HepG2 (cell line): ENCODE data around the gene C5orf15.
A peak's percentile ranks its signal among the peaks of the same experiment; 100 is the strongest.

ENCODE experiments used
- BHLHE40 ChIP-seq: IDR thresholded peaks from 2 replicates; pipeline ENCODE4 v1.6.1; 2011; ENCODE audit warnings: low read length, improper control_type of control experiment
- FOSL2 ChIP-seq: sonication (generic); formaldehyde crosslinking; IDR thresholded peaks from 2 replicates; pipeline ENCODE4 v1.4.0; 2020; ENCODE audit warnings: missing genetic modification reagents
- FOXK1 ChIP-seq: sonication (generic); formaldehyde crosslinking; IDR thresholded peaks from 2 replicates; pipeline ENCODE4 v1.4.0; 2020; ENCODE audit warnings: low read depth, missing genetic modification reagents, borderline replicate concordance
- FOXK2 ChIP-seq: fragments of 450-650 bp; IDR thresholded peaks from 2 replicates; pipeline ENCODE4 v1.6.1; 2016
- MTF1 ChIP-seq: sonication (generic); formaldehyde crosslinking; IDR thresholded peaks from 2 replicates; pipeline ENCODE4 v1.5.0; 2020; ENCODE audit warnings: missing genetic modification reagents
- PCBP1 ChIP-seq: fragments of 200-400 bp; formaldehyde crosslinking; IDR thresholded peaks from 2 replicates; pipeline ENCODE4 v1.6.1; 2017; ENCODE audit warnings: mild to moderate bottlenecking, low read depth, low read length, borderline replicate concordance
- POLR2AphosphoS5 ChIP-seq: IDR thresholded peaks from 2 replicates; pipeline ENCODE4 v1.6.1; 2012; ENCODE audit warnings: low read depth, low read length
- POLR2G ChIP-seq: fragments of 200-400 bp; formaldehyde crosslinking; IDR thresholded peaks from 2 replicates; pipeline ENCODE4 v1.6.1; 2018; ENCODE audit warnings: mild to moderate bottlenecking, low read depth, low read length, moderate library complexity
- SRF ChIP-seq: IDR thresholded peaks from 2 replicates; pipeline ENCODE4 v1.6.1; 2011; ENCODE audit warnings: mild to moderate bottlenecking, low read depth, low read length, moderate library complexity
- ZNF143 ChIP-seq: sonication (generic); formaldehyde crosslinking; IDR thresholded peaks from 2 replicates; pipeline ENCODE4 v1.4.0; 2020; ENCODE audit warnings: missing genetic modification reagents
- ZNF282 ChIP-seq: fragments of 450-650 bp; IDR thresholded peaks from 2 replicates; pipeline ENCODE4 v1.6.1; 2018; ENCODE audit not compliant: partially characterized antibody
- ZNF326 ChIP-seq: sonication (generic); formaldehyde crosslinking; IDR thresholded peaks from 2 replicates; pipeline ENCODE4 v1.4.0; 2020; ENCODE audit warnings: missing genetic modification reagents, borderline replicate concordance
- TF ChIP-seq, protein P1 (sequence below): sonication (generic); formaldehyde crosslinking; IDR thresholded peaks from 2 replicates; pipeline ENCODE4 v1.5.0; 2020; ENCODE audit warnings: mild to moderate bottlenecking, missing genetic modification reagents, moderate library complexity

GRCh38 chr5:133977161-133977787 is 8.8 kb upstream of the C5orf15 start:
- TF ChIP-seq FOXK2 (no peak), SRF (peak; percentile 87), ZNF143 (no peak), POLR2AphosphoS5 (no peak), ZNF326 (no peak), FOSL2 (CRISPR knock-in tag) (no peak), MTF1 (CRISPR knock-in tag) (no peak), BHLHE40 (no peak), ZNF282 (no peak), POLR2G (0 out of 2 replicates have a peak, but pooled peaks have one; percentile 45), PCBP1 (no peak), FOXK1 (no peak)
- TF ChIP-seq, protein P1, sequence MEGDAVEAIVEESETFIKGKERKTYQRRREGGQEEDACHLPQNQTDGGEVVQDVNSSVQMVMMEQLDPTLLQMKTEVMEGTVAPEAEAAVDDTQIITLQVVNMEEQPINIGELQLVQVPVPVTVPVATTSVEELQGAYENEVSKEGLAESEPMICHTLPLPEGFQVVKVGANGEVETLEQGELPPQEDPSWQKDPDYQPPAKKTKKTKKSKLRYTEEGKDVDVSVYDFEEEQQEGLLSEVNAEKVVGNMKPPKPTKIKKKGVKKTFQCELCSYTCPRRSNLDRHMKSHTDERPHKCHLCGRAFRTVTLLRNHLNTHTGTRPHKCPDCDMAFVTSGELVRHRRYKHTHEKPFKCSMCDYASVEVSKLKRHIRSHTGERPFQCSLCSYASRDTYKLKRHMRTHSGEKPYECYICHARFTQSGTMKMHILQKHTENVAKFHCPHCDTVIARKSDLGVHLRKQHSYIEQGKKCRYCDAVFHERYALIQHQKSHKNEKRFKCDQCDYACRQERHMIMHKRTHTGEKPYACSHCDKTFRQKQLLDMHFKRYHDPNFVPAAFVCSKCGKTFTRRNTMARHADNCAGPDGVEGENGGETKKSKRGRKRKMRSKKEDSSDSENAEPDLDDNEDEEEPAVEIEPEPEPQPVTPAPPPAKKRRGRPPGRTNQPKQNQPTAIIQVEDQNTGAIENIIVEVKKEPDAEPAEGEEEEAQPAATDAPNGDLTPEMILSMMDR (CRISPR knock-in tag): no peak
